ENCODE measurements around the gene ATXN1.
"Not testable (repeated sequence)": the region's sequence is repeated elsewhere in the genome, so short reads cannot be mapped to it uniquely, and the experiment has no call there.

The ATXN1 gene

GRCh38 chr6:16711546-16712254, 49.6 kb downstream of the ATXN1 start:
- no peak for DNase-seq (ENCODE audit: low spot score)

GRCh38 chr6:16706911-16707783, 54.1 kb downstream of the ATXN1 start:
- TF ChIP-seq CTCF (IDR thresholded peaks at IDR 0.05; ENCODE audit: extremely low read depth, missing control alignments) = no peak
- no peak for DNase-seq (ENCODE audit: low spot score)

More at GRCh38 chr6:16711546-16712254, 49.6 kb downstream of the ATXN1 start:
- no peak for TF ChIP-seq CTCF (IDR thresholded peaks at IDR 0.05; ENCODE audit: extremely low read depth, missing control alignments)

- not testable (repeated sequence) for DNase-seq (ENCODE audit: low spot score)
Observed at GRCh38 chr6:16706491-16706890, 54.8 kb downstream of the ATXN1 start.

GRCh38 chr6:16706029-16706428, 55.2 kb downstream of the ATXN1 start:
- DNase-seq (ENCODE audit: low spot score) = no peak
- no peak for TF ChIP-seq CTCF (IDR thresholded peaks at IDR 0.05; ENCODE audit: extremely low read depth, missing control alignments)

GRCh38 chr6:16705081-16705993, 55.9 kb downstream of the ATXN1 start:
- DNase-seq (ENCODE audit: low spot score) = no peak
- TF ChIP-seq CTCF (IDR thresholded peaks at IDR 0.05; ENCODE audit: extremely low read depth, missing control alignments) = no peak

GRCh38 chr6:16704401-16705045, 56.7 kb downstream of the ATXN1 start:
- TF ChIP-seq CTCF (IDR thresholded peaks at IDR 0.05; ENCODE audit: extremely low read depth, missing control alignments) = no peak
- no peak for DNase-seq (ENCODE audit: low spot score)

- DNase-seq (ENCODE audit: low spot score) = not testable (repeated sequence)
Observed at GRCh38 chr6:16702627-16703378, 58.5 kb downstream of the ATXN1 start.
